Measurements from ENCODE around the gene CDK6.

DNA sequence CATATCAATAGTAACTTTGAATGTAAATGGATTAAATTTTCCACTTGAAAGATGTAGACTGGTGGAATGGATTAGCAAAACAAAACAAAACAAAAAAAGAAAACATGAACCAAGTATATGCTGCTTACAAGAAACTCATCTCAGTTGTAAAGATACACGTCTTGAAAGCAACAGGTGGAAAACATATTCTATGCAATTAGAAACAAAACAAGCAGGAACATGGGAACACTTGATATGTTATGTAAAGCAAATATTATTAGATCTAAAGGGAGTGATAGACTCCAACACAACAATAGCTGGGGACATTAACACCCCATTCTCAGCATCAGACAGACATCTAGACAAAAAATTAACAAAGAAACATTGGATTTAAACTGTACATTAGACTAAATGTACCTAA is 46.4 kb upstream of the CDK6 start:
- no peak for TF ChIP-seq POLR2AphosphoS5 (IDR thresholded peaks at IDR 0.05)
- no peak for TF ChIP-seq POLR2A (IDR thresholded peaks at IDR 0.05)
- TF ChIP-seq, protein P1, sequence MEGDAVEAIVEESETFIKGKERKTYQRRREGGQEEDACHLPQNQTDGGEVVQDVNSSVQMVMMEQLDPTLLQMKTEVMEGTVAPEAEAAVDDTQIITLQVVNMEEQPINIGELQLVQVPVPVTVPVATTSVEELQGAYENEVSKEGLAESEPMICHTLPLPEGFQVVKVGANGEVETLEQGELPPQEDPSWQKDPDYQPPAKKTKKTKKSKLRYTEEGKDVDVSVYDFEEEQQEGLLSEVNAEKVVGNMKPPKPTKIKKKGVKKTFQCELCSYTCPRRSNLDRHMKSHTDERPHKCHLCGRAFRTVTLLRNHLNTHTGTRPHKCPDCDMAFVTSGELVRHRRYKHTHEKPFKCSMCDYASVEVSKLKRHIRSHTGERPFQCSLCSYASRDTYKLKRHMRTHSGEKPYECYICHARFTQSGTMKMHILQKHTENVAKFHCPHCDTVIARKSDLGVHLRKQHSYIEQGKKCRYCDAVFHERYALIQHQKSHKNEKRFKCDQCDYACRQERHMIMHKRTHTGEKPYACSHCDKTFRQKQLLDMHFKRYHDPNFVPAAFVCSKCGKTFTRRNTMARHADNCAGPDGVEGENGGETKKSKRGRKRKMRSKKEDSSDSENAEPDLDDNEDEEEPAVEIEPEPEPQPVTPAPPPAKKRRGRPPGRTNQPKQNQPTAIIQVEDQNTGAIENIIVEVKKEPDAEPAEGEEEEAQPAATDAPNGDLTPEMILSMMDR (IDR thresholded peaks at IDR 0.05), result no peak
- TF ChIP-seq EP300 (IDR thresholded peaks at IDR 0.05), result no peak

All from stomach (tissue), 4 donors.